HEK293 (cell line): Measurements from ENCODE around the gene TM9SF3.

ENCODE experiments used
- CTCF ChIA-PET: fragments of 350-600 bp; formaldehyde crosslinking; extraction: SDS; loops from one replicate; lab custom pipeline; 2021; ENCODE audit warnings: antibody characterized with exemption; lab: Yijun Ruan, JAX
- POLR2A ChIA-PET: fragments of 300-600 bp; formaldehyde crosslinking; extraction: SDS; loops from one replicate; lab custom pipeline; 2020; ENCODE audit warnings: antibody characterized with exemption, inconsistent platforms; lab: Yijun Ruan, JAX
- H3K27ac ChIP-seq: fragments of 200-500 bp; sonication (Bioruptor generic); 2 replicates; pipeline ENCODE4 v1.5.1; 2014; ENCODE audit warnings: low read depth, low read length, control low read depth, inconsistent platforms; ENCODE audit errors: extremely low read depth
- H3K36me3 ChIP-seq, 2 experiments: fragments of 200-500 bp in 1 of 2; sonication (Bioruptor generic) in 1 of 2; 1 replicate in 1 of 2; 2 replicates in 1 of 2; pipeline ENCODE4 v1.5.1; 2014 to 2017; ENCODE audit warnings: inconsistent platforms in 2 of 2, low read length in 2 of 2; ENCODE audit not compliant: control insufficient read depth in 2 of 2, insufficient read depth in 1 of 2
- H3K4me1 ChIP-seq: fragments of 200-500 bp; sonication (Bioruptor generic); 2 replicates; pipeline ENCODE4 v1.5.1; 2014; ENCODE audit warnings: mild to moderate bottlenecking, low read length, inconsistent platforms; ENCODE audit not compliant: control insufficient read depth, insufficient read depth
- H3K4me3 ChIP-seq: 2 replicates; pipeline ENCODE4 v1.5.1; 2011; ENCODE audit warnings: low read depth, mild to moderate bottlenecking, control low read depth, low read length, moderate library complexity
- H3K9me3 ChIP-seq: fragments of 200-500 bp; sonication (Bioruptor generic); 2 replicates; pipeline ENCODE4 v1.5.1; 2014; ENCODE audit warnings: low read depth, low read length, inconsistent platforms; ENCODE audit not compliant: control insufficient read depth, insufficient read depth
- ATF2 ChIP-seq: fragments of 450-650 bp; formaldehyde crosslinking; IDR thresholded peaks from 2 replicates; pipeline ENCODE4 v1.5.1; 2016; ENCODE audit warnings: missing biosample characterization, missing genetic modification characterization, low read depth
- HIC1 ChIP-seq: fragments of 450-650 bp; formaldehyde crosslinking; IDR thresholded peaks from 2 replicates; pipeline ENCODE4 v1.5.1; 2016; ENCODE audit warnings: missing biosample characterization, missing genetic modification characterization
- OVOL3 ChIP-seq: fragments of 450-650 bp; formaldehyde crosslinking; IDR thresholded peaks from 2 replicates; pipeline ENCODE4 v1.5.1; 2016; ENCODE audit warnings: missing biosample characterization, missing genetic modification characterization
- WT1 ChIP-seq: fragments of 450-650 bp; formaldehyde crosslinking; IDR thresholded peaks from 2 replicates; pipeline ENCODE4 v1.5.1; 2016; ENCODE audit warnings: missing biosample characterization, missing genetic modification characterization
- ZBTB1 ChIP-seq: fragments of 450-650 bp; formaldehyde crosslinking; IDR thresholded peaks from 2 replicates; pipeline ENCODE4 v1.5.1; 2016; ENCODE audit warnings: missing biosample characterization, missing genetic modification characterization
- ZBTB20 ChIP-seq: fragments of 450-650 bp; formaldehyde crosslinking; IDR thresholded peaks from 2 replicates; pipeline ENCODE4 v1.5.1; 2016; ENCODE audit warnings: missing biosample characterization, missing genetic modification characterization
- ZNF112 ChIP-seq: fragments of 450-650 bp; formaldehyde crosslinking; IDR thresholded peaks from 2 replicates; pipeline ENCODE4 v1.5.0; 2017; ENCODE audit warnings: missing biosample characterization, missing genetic modification characterization
- ZNF211 ChIP-seq: fragments of 450-650 bp; formaldehyde crosslinking; IDR thresholded peaks from 2 replicates; pipeline ENCODE4 v1.5.1; 2016; ENCODE audit warnings: low read depth, missing biosample characterization, missing genetic modification characterization
- ZNF335 ChIP-seq: fragments of 450-650 bp; formaldehyde crosslinking; conservative IDR thresholded peaks from 2 replicates; pipeline ENCODE4 v1.5.1; 2016; ENCODE audit warnings: missing biosample characterization, missing genetic modification characterization
- ZNF555 ChIP-seq: fragments of 450-650 bp; formaldehyde crosslinking; conservative IDR thresholded peaks from 2 replicates; pipeline ENCODE4 v1.5.1; 2017; ENCODE audit warnings: missing biosample characterization, mild to moderate bottlenecking, missing genetic modification characterization, inconsistent platforms
- ZNF629 ChIP-seq: fragments of 450-650 bp; formaldehyde crosslinking; IDR thresholded peaks from 2 replicates; pipeline ENCODE4 v1.5.1; 2017; ENCODE audit warnings: missing biosample characterization, missing genetic modification characterization
- ZNF670 ChIP-seq: fragments of 450-650 bp; formaldehyde crosslinking; IDR thresholded peaks from 2 replicates; pipeline ENCODE4 v1.5.1; 2016; ENCODE audit warnings: missing biosample characterization, missing genetic modification characterization, low read depth
- ZNF792 ChIP-seq: fragments of 450-650 bp; formaldehyde crosslinking; IDR thresholded peaks from 2 replicates; pipeline ENCODE4 v1.5.1; 2016; ENCODE audit warnings: missing biosample characterization, missing genetic modification characterization
- TF ChIP-seq, protein P1 (sequence below): fragments of 450-650 bp; formaldehyde crosslinking; IDR thresholded peaks from 2 replicates; pipeline ENCODE4 v1.5.1; 2016; ENCODE audit warnings: missing biosample characterization, missing genetic modification characterization
- TF ChIP-seq, protein P2 (sequence below): fragments of 450-650 bp; formaldehyde crosslinking; IDR thresholded peaks from 2 replicates; pipeline ENCODE4 v1.5.1; 2016; ENCODE audit warnings: missing biosample characterization, missing genetic modification characterization
- TF ChIP-seq, protein P3 (sequence below): fragments of 450-650 bp; formaldehyde crosslinking; IDR thresholded peaks from 2 replicates; pipeline ENCODE4 v1.5.1; 2017; ENCODE audit warnings: missing biosample characterization, missing genetic modification characterization

Gene TM9SF3

GRCh38 chr10:96627292-96627691 is 40.5 kb upstream of the TM9SF3 start:
- ChIA-PET CTCF (no interaction called here), POLR2A (no interaction called here)
- no peaks in the 10 kb centered on the region for H3K9me3 ChIP-seq
- no peaks in the 10 kb centered on the region for H3K4me1 ChIP-seq
- H3K27ac ChIP-seq: no peak overlapping the region
- H3K36me3 ChIP-seq: no peaks in the 10 kb centered on the region
- TF ChIP-seq ZNF555 (tag by site-specific recombination) (no peak), ZNF792 (no peak)
- TF ChIP-seq, all 188 proteins: peak for 0
- H3K4me3 ChIP-seq: no peak overlapping the region

- ChIA-PET POLR2A (no interaction called here), CTCF (interaction anchor here (1.6 kb wide), 1 partner anchor 12 kb away, joined by 3 read pairs; no protein-coding TSS in a partner anchor)
- no peaks in the 10 kb centered on the region for H3K36me3 ChIP-seq
- no peak overlapping the region for H3K4me3 ChIP-seq
- TF ChIP-seq, protein P1, sequence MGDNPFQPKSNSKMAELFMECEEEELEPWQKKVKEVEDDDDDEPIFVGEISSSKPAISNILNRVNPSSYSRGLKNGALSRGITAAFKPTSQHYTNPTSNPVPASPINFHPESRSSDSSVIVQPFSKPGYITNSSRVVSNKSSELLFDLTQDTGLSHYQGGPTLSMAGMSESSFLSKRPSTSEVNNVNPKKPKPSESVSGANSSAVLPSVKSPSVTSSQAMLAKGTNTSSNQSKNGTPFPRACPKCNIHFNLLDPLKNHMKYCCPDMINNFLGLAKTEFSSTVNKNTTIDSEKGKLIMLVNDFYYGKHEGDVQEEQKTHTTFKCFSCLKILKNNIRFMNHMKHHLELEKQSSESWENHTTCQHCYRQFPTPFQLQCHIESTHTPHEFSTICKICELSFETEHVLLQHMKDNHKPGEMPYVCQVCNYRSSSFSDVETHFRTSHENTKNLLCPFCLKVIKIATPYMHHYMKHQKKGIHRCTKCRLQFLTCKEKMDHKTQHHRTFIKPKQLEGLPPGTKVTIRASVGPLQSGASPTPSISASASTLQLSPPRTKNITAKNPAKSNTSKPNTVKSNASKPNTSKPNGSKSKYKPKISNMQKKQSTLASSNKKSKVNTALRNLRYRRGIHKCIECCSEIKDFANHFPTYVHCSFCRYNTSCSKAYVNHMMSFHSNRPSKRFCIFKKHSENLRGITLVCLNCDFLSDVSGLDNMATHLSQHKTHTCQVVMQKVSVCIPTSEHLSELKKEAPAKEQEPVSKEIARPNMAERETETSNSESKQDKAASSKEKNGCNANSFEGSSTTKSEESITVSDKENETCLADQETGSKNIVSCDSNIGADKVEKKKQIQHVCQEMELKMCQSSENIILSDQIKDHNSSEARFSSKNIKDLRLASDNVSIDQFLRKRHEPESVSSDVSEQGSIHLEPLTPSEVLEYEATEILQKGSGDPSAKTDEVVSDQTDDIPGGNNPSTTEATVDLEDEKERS (tag by site-specific recombination): no peak
- no peak for TF ChIP-seq ZNF629
- TF ChIP-seq WT1 (tag by site-specific recombination): no peak
- TF ChIP-seq OVOL3 (tag by site-specific recombination): no peak
- no peak for TF ChIP-seq ZNF670 (tag by site-specific recombination)
- H3K9me3 ChIP-seq: no peaks in the 10 kb centered on the region
- no peaks in the 10 kb centered on the region for H3K4me1 ChIP-seq
- no peak overlapping the region for H3K27ac ChIP-seq
Observed at GRCh38 chr10:96626795-96627194, 40.0 kb upstream of the TM9SF3 start.

DNA sequence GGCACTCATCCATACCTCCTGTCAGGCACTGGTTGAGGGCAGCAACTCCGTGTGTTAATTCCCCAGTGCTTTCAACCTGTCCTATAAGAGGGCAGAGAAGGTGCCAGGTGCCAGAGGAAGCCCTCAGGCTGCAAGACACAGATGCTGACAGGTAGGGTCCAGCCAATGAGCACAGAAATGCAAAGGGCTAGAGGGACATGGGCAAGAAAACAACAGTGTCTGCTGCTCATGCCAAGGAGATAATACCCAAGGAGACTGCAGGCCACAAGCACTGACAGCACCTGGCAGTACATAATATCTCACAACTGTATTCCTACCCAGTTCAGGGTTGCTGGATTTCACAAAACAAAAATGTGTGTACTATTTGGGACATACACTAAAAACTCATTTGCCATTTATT is 38.4 kb upstream of the TM9SF3 start:
- ChIA-PET POLR2A (no interaction called here), CTCF (interaction anchor here (0.7 kb wide), 1 partner anchor 16 kb away, joined by 3 read pairs; no protein-coding TSS in a partner anchor)
- Histone ChIP-seq H3K36me3 (no peaks in the 10 kb centered on the region), H3K27ac (no peak overlapping the region), H3K9me3 (no peaks in the 10 kb centered on the region), H3K4me3 (no peak overlapping the region), H3K4me1 (no peaks in the 10 kb centered on the region)
- TF ChIP-seq, protein P2, sequence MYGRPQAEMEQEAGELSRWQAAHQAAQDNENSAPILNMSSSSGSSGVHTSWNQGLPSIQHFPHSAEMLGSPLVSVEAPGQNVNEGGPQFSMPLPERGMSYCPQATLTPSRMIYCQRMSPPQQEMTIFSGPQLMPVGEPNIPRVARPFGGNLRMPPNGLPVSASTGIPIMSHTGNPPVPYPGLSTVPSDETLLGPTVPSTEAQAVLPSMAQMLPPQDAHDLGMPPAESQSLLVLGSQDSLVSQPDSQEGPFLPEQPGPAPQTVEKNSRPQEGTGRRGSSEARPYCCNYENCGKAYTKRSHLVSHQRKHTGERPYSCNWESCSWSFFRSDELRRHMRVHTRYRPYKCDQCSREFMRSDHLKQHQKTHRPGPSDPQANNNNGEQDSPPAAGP (tag by site-specific recombination): no peak

DNA sequence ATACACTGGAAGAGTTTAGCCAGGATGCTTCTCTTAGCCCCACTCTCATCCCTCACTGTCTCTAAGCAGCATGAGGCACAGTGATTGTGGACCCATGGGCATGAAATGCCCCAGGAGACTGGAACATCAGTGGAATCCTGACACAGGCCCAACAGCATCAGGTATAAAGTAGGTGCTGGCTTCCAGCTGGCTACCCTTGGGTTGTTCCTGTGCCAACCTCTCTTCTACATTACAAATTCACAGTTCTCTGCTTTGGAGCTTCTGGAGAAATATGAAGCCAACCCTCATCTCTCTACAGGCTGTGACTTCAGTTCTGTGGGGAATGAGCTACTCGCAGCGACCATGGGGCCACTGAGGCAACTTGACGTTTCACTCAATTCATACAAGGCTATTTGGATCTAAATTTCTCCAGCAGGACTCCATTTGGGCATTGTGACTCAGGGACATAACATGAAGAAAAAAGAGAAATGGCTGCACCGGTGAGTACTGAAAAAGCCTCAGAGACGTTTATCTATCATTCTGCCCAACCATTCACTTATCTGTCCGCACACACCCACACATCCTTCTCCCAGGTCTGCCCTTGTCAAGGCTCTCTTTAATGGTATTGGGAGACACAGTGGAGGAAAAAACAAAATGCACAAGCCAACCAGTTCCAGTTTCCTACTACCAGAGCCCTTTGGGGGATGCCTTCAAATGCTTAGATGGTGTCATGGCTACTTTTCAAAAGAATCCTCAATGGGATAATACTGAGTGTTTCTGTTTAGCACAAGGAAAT is 35.4 kb upstream of the TM9SF3 start:
- Histone ChIP-seq H3K4me1 (no peaks in the 10 kb centered on the region), H3K9me3 (no peaks in the 10 kb centered on the region), H3K36me3 (no peaks in the 10 kb centered on the region), H3K4me3 (no peak overlapping the region), H3K27ac (no peak overlapping the region)
- ChIA-PET CTCF (interaction anchor here (0.6 to 0.9 kb wide), 2 partner anchors 10 to 19 kb away, joined by 3 to 4 read pairs; no protein-coding TSS in a partner anchor), POLR2A (no interaction called here)
- TF ChIP-seq, protein P3, sequence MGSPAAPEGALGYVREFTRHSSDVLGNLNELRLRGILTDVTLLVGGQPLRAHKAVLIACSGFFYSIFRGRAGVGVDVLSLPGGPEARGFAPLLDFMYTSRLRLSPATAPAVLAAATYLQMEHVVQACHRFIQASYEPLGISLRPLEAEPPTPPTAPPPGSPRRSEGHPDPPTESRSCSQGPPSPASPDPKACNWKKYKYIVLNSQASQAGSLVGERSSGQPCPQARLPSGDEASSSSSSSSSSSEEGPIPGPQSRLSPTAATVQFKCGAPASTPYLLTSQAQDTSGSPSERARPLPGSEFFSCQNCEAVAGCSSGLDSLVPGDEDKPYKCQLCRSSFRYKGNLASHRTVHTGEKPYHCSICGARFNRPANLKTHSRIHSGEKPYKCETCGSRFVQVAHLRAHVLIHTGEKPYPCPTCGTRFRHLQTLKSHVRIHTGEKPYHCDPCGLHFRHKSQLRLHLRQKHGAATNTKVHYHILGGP (tag by site-specific recombination): no peak
- no peak for TF ChIP-seq ZNF335 (tag by site-specific recombination)
- TF ChIP-seq ZBTB1: no peak
- TF ChIP-seq ZNF211 (tag by site-specific recombination): no peak
- no peak for TF ChIP-seq ATF2 (tag by site-specific recombination)
- no peak for TF ChIP-seq HIC1
- no peak for TF ChIP-seq ZBTB20
- TF ChIP-seq ZNF112 (tag by site-specific recombination): no peak
